ENCODE measurements around the gene FN3K. TPM values are rescaled to one million over a fixed set of nuclear protein-coding genes. Genes with fewer than 3 reads are reported as not detected.
A peak's percentile ranks its signal among the peaks of the same experiment; 100 is the strongest.

The FN3K gene
- polyA plus RNA-seq, 3 donors, result 0.15 TPM; not detected in 2

GRCh38 chr17:82752371-82753200 is 17.2 kb downstream of the FN3K start:
- Histone ChIP-seq H3K36me3 (replicated peaks in 1 of 2; ENCODE audit: control insufficient read depth in 1 of 2, insufficient read depth in 2 of 2, low read length in 2 of 2) (no peaks in the 10 kb centered on the region), H3K9ac (ENCODE audit: insufficient read depth, low read length, poor library complexity, severe bottlenecking) (peak overlapping the region; percentile 62), H3K4me1 (ENCODE audit: control insufficient read depth in 1 of 2, insufficient read depth in 2 of 2, low read length in 2 of 2) (peaks cover 10 to 15% of the 10 kb centered on the region in 2 donors), H2AFZ (ENCODE audit: insufficient read depth, low read depth, low read length, poor library complexity, severe bottlenecking) (peak overlapping the region; percentile 96), H3K27me3 (ENCODE audit: control insufficient read depth in 2 of 2, insufficient read depth in 2 of 2, low read length in 2 of 2) (peaks cover 0 to 8% of the 10 kb centered on the region in 2 donors), H3K9me3 (replicated peaks in 1 of 2; ENCODE audit: control insufficient read depth in 1 of 2, insufficient read depth in 1 of 2, low read length in 2 of 2) (peaks cover 0 to 2% of the 10 kb centered on the region in 2 donors), H3K27ac (ENCODE audit: low read depth in 1 of 2, low read length in 2 of 2) (peak overlapping the region in 1 of 2 donors; percentile 75), H3K79me2 (ENCODE audit: insufficient read depth, low read length) (peaks cover 17% of the 10 kb centered on the region), H3K4me3 (replicated peaks in 1 of 3; ENCODE audit: low read depth in 2 of 3, low read length in 3 of 3) (peak overlapping the region; percentile 49 to 85 (median 67)), H3K4me2 (replicated peaks; ENCODE audit: extremely low read depth, low read length, poor library complexity, severe bottlenecking) (peak overlapping the region; percentile 94), H4K20me1 (ENCODE audit: insufficient read depth, low read length) (peaks cover 8% of the 10 kb centered on the region)
- intact Hi-C loops (cut with micrococcal nuclease), result loop anchor here (5.0 kb wide), 3 partner anchors 35 to 105 kb away; partner anchors contain the start of genes FN3KRP (in 1 of the 2), RAB40B (in 1 of the 2) and WDR45B (in 1 of the 2)
- H3K27me3 Mint-ChIP-seq (ENCODE audit: low read depth in 3 of 3), result peaks cover 1 to 27% (median 6%) of the 10 kb centered on the region in 3 donors
- H3K36me3 Mint-ChIP-seq, result peaks cover 13 to 19% of the 10 kb centered on the region in 2 donors
- TF ChIP-seq CTCF (IDR thresholded peaks at IDR 0.05), result no peak
- DNase-seq, result peak in 1 of 3 donors; percentile 14
- H3K9me3 Mint-ChIP-seq, result peaks cover 0 to 21% (median 4%) of the 10 kb centered on the region in 7 donors
- H3K4me3 Mint-ChIP-seq, result peak overlapping the region; percentile 80 to 87
- WGBS (ENCODE audit: insufficient coverage), result 1% methylated on average over 70 of the region's 72 CpGs
- peak overlapping the region in 3 of 7 donors; percentile 26 to 81 (median 63) for H3K27ac Mint-ChIP-seq
- peaks cover 25% of the 10 kb centered on the region for H3K4me1 Mint-ChIP-seq

- peaks cover 0 to 2% of the 10 kb centered on the region in 2 donors for H3K9me3 ChIP-seq (replicated peaks in 1 of 2; ENCODE audit: control insufficient read depth in 1 of 2, insufficient read depth in 1 of 2, low read length in 2 of 2)
- peaks cover 10 to 15% of the 10 kb centered on the region in 2 donors for H3K4me1 ChIP-seq (ENCODE audit: control insufficient read depth in 1 of 2, insufficient read depth in 2 of 2, low read length in 2 of 2)
- Mint-ChIP-seq H3K9me3 (peaks cover 0 to 17% (median 4%) of the 10 kb centered on the region in 7 donors), H3K4me1 (peaks cover 25% of the 10 kb centered on the region), H3K27me3 (ENCODE audit: low read depth in 3 of 3) (peaks cover 1 to 25% (median 6%) of the 10 kb centered on the region in 3 donors), H3K27ac (peak overlapping the region in 2 of 7 donors; percentile 18 to 40), H3K4me3 (peak overlapping the region; percentile 80 to 87), H3K36me3 (peaks cover 15 to 24% of the 10 kb centered on the region in 2 donors)
- 64% methylated on average over 8 of the region's 8 CpGs for WGBS (ENCODE audit: insufficient coverage)
- peaks cover 17% of the 10 kb centered on the region for H3K79me2 ChIP-seq (ENCODE audit: insufficient read depth, low read length)
- intact Hi-C loops (cut with micrococcal nuclease), result loop anchor here (5.0 kb wide), 3 partner anchors 36 to 106 kb away; partner anchors contain the start of genes FN3KRP (in 1 of the 2), RAB40B (in 1 of the 2) and WDR45B (in 1 of the 2)
- peak overlapping the region in 1 of 3 experiments; percentile 85 for H3K4me3 ChIP-seq (replicated peaks in 1 of 3; ENCODE audit: low read depth in 2 of 3, low read length in 3 of 3)
- no peak for DNase-seq
- H4K20me1 ChIP-seq (ENCODE audit: insufficient read depth, low read length), result peaks cover 8% of the 10 kb centered on the region
- H3K27me3 ChIP-seq (ENCODE audit: control insufficient read depth in 2 of 2, insufficient read depth in 2 of 2, low read length in 2 of 2), result peaks cover 0 to 8% of the 10 kb centered on the region in 2 donors
- peak overlapping the region; percentile 94 for H3K4me2 ChIP-seq (replicated peaks; ENCODE audit: extremely low read depth, low read length, poor library complexity, severe bottlenecking)
- H2AFZ ChIP-seq (ENCODE audit: insufficient read depth, low read depth, low read length, poor library complexity, severe bottlenecking), result peak overlapping the region; percentile 96
- no peak for TF ChIP-seq CTCF (IDR thresholded peaks at IDR 0.05)
- H3K36me3 ChIP-seq (replicated peaks in 1 of 2; ENCODE audit: control insufficient read depth in 1 of 2, insufficient read depth in 2 of 2, low read length in 2 of 2), result no peaks in the 10 kb centered on the region
- no peak overlapping the region for H3K9ac ChIP-seq (ENCODE audit: insufficient read depth, low read length, poor library complexity, severe bottlenecking)
- H3K27ac ChIP-seq (ENCODE audit: low read depth in 1 of 2, low read length in 2 of 2), result no peak overlapping the region
These were observed 17.7 kb downstream of the FN3K start for GRCh38 chr17:82753201-82753464.
